Hepatocyte (in vitro differentiated cells): ENCODE data around the gene METTL24.

Experiments used
- EZH2phosphoT487 ChIP-seq: fragments of 200-600 bp; sonication (generic); IDR thresholded peaks from one replicate; pipeline ENCODE4 v1.6.1; 2018; ENCODE audit warnings: antibody characterized with exemption, mild to moderate bottlenecking, low read depth, moderate library complexity; ENCODE audit not compliant: unreplicated experiment, severe bottlenecking
- TF ChIP-seq, protein P1 (sequence below): fragments of 200-600 bp; sonication (generic); IDR thresholded peaks from 2 replicates; pipeline ENCODE4 v1.5.1; 2016; ENCODE audit warnings: antibody characterized with exemption, mild to moderate bottlenecking; ENCODE audit not compliant: poor library complexity

DNA sequence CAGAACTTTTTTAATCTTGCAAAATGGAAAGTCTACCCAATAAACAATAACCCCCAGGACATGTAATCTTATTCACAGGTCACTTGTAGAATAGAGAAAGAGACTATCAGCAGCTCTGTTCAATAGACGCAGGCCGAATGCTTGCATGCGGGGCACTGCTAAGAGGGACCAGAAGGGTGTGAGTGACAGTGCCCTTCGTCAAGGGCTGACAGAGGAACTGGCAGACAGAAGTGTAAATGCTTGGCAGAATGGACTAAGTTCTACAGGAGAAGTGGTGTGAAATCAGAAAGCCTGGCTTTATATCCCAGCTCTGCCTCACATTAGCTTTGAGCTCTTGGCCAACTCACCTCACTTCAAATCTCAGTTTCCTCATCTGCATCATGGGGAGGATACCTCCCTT, 36.3 kb upstream of the METTL24 start:
- TF ChIP-seq, protein P1, sequence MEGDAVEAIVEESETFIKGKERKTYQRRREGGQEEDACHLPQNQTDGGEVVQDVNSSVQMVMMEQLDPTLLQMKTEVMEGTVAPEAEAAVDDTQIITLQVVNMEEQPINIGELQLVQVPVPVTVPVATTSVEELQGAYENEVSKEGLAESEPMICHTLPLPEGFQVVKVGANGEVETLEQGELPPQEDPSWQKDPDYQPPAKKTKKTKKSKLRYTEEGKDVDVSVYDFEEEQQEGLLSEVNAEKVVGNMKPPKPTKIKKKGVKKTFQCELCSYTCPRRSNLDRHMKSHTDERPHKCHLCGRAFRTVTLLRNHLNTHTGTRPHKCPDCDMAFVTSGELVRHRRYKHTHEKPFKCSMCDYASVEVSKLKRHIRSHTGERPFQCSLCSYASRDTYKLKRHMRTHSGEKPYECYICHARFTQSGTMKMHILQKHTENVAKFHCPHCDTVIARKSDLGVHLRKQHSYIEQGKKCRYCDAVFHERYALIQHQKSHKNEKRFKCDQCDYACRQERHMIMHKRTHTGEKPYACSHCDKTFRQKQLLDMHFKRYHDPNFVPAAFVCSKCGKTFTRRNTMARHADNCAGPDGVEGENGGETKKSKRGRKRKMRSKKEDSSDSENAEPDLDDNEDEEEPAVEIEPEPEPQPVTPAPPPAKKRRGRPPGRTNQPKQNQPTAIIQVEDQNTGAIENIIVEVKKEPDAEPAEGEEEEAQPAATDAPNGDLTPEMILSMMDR = no peak
- no peak for TF ChIP-seq EZH2phosphoT487
